Activated CD4-positive, CD25-positive, alpha-beta regulatory T cell treated with anti-CD3 and anti-CD28 coated beads, Interleukin-2, amount 50 U/mL, for 16 hours (primary cell): Measurements from ENCODE around the gene SELENOO.

Experiments used
- DNase-seq: peaks from one replicate; pipeline ENCODE4 v3.0.0-alpha.2; 2020; ENCODE audit warnings: low read depth, low spot score

The SELENOO gene

GRCh38 chr22:50253046-50253915, 52.5 kb downstream of the SELENOO start:
- no peak for DNase-seq

GRCh38 chr22:50253941-50254340, 53.1 kb downstream of the SELENOO start:
- no peak for DNase-seq

- no peak for DNase-seq
Observed at GRCh38 chr22:50255099-50255498, 54.3 kb downstream of the SELENOO start.

- DNase-seq: no peak
Observed at GRCh38 chr22:50255607-50256006, 54.8 kb downstream of the SELENOO start.

- DNase-seq: no peak
Observed at GRCh38 chr22:50256258-50256862, 55.5 kb downstream of the SELENOO start.

GRCh38 chr22:50257041-50257440, 56.2 kb downstream of the SELENOO start:
- DNase-seq: no peak

DNA sequence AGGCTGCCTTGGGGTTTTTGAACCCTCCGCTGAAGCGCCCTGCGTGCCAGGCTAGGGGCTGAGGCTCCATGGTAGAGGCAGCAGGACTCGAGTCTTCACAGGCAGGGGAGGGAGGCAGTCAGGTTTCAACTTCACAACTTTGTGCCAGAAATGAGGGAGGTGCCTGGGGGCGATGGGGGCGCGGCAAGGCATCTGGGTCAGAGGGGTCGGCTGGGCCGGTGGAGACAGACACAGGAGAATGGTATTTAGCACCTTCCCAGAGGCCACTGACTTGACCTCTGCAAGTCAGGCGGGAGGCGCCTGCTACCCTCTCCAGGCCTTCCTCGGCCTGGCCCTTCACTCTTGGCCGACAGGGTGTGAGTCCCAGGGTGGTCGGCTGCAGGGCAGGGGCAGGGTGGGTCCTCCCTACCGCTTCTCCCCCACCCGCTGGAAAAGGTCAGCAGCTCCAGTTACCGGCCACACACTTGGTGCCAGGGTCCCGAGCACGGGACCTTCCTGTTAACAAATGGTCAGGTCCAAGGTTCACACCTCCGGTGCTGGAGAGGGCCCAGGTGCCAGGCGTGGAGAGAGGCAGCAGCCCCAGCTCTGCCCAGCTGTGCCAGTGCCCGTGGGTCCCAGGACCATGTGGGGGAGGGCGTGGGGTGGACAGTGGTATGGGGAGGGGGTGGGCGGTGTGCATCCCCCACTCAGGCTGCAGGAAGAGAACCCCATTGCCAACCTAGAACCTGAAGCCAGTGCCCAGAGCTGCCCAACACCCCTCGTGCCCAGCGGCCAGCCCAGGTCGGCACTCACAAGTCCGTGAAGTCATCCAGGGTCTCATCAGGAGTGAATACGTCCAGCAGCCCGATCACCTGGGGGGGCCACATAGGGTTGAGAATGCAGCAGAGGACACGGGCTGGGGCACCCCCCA, 56.9 kb downstream of the SELENOO start:
- DNase-seq: no peak

GRCh38 chr22:50258361-50259292, 57.8 kb downstream of the SELENOO start:
- DNase-seq: no peak

GRCh38 chr22:50259302-50259701, 58.5 kb downstream of the SELENOO start:
- no peak for DNase-seq

- DNase-seq: no peak
Observed at GRCh38 chr22:50260434-50260800, 59.6 kb downstream of the SELENOO start.

DNA sequence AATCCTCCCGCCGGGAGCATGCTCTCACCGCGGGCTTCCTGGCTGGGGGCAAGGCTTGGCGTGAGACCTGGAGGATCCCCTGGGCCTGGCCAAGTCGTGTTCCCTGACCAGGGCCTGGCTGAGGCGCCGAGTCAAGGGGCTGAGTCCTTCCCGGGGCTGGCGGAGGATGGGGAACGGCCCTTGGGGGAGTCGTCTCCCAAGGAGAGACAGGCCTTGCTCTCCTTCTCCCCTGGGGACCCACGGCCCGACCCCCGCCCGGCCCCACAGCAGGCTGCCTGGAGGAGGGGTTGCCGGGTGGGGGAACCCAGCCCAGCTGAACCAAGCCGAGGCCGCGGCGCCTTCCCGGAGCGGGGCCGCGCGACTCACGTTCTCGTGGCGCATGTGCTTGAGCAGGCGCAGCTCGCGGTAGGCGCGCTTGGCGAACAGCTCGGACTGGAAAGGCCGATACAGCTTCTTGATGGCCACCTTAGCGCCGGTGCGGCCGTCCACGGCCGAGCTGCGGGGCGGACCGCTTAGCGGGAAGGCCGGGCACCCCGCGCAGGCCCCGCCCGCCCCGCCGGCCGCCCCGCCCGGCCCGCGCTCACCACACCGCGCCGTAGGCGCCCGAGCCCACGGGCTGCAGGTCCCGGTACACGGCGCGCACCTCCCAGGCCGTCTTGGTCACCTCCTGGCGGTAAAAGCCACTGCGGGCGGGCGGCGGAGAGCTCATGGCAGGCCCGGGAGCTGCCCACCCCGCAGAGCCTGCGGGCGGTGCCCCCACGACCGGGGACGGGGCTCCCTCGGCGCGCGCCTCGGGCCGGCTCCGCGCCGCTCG, 60.2 kb downstream of the SELENOO start:
- no peak for DNase-seq

GRCh38 chr22:50261615-50262459, 61.0 kb downstream of the SELENOO start, which contains the start of gene MAPK12:
TSS of gene MAPK12 (minus strand) at chr22:50261683. CDS start at chr22:50261509, 174 bp downstream.
- DNase-seq: no peak

DNA sequence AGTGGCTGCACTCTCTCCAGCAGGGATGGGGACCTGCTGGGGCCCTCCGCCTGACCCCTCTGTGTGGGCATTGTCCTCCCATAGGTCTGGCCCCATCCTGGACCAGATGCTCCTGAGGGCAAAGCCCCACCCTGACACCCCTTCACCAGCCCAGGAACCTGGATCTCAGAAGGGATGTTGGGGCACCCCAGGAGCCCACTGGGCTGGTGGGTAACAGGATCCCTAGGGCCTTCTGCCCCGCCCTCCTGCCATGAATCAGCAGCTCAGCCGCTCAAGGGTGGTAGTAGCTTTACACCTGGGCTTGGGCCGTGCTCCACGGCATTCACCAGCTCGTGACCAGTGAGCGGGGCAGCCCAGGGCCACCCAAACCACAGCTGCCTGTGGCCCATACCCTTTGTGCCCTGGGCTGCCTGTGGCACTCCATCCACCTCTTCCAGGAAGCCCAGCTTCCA, 61.7 kb downstream of the SELENOO start:
- no peak for DNase-seq

- no peak for DNase-seq
Observed at GRCh38 chr22:50262973-50263617, 62.3 kb downstream of the SELENOO start.

GRCh38 chr22:50264104-50264745, 63.4 kb downstream of the SELENOO start:
- DNase-seq: no peak

DNA sequence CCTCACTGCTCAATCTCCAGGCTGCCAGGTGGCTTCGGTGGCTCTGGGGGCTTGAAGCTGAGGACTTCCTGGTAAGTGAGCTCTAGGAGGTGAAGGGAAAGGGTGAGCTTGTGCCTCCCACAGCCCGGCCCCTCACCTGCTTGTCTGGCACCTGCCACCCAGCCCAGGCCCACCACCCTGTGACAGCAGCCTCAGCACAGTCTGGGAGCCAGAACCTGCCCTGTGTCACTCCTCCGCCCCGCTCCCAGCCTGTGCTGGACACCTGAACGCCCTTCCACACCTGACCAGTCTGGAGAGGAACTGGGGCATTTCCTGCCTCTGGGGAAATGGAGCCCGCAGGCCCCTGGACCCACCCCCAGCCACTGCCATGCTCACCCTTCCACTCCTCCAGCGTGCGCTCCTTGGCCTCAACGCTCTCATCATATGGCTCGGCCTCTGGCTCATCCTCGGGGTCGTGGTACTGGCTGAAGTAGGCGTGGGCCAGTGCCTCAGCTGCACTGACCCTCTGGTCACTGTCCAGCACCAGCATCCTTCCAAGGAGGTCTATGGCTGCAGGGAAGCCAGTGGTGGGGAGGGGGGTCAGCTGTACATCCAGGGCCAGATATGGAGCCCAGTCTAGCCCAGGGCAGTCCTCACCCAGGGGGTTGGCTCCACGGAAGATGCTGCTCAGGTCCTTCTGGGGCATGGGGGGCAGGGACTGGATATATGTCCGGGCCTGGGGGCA, 64.3 kb downstream of the SELENOO start:
- no peak for DNase-seq

DNA sequence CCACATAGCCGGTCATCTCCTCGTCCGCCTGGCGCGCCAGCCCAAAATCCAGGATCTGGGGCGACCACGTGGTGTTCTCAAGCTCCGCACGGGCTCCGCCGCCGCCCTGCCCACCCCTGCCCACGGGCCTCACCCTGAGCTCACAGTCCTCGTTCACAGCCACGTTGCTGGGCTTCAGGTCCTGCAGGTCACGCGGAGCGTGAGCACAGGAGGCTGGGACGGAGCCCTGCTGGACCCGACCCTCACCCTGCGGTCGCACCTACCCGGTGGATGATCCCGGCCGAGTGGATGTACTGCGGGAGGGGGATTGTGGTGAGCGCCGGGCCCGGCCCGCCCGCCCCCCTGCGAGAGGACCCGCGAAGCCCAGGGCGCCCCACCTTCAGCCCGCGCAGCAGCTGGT, 66.2 kb downstream of the SELENOO start:
- no peak for DNase-seq
